Kidney (tissue), 14 donors: ENCODE results near the gene ARHGAP30. TPM values are rescaled to one million over a fixed set of nuclear protein-coding genes. Genes with fewer than 3 reads are reported as not detected.

ENCODE experiments used
- DNase-seq, 5 donors: peaks; one replicate each; pipeline ENCODE4 v3.0.0-alpha.2; 2013 to 2020
- FAIRE-seq: peaks from 2 replicates; lab custom pipeline; 2012; peaks lifted over from hg19 to GRCh38; lab: Jason Lieb, UNC
- H3K27ac ChIP-seq, 2 donors: one replicate each; pipeline ENCODE4 v1.7.0; 2013; ENCODE audit warnings: low read depth in 2 of 2, low read length in 2 of 2, inconsistent platforms in 1 of 2
- H3K27me3 ChIP-seq: one replicate; pipeline ENCODE4 v1.7.1; 2013; ENCODE audit warnings: low read length, inconsistent platforms; ENCODE audit not compliant: control insufficient read depth, insufficient read depth
- H3K36me3 ChIP-seq, 3 donors: one replicate each; pipeline versions ENCODE4 v1.7.0 to v1.7.1; 2013; ENCODE audit warnings: low read length in 3 of 3, control low read depth in 1 of 3, inconsistent platforms in 1 of 3; ENCODE audit not compliant: insufficient read depth in 3 of 3, control insufficient read depth in 2 of 3
- H3K4me1 ChIP-seq, 3 donors: one replicate each; pipeline versions ENCODE4 v1.7.0 to v1.7.1; 2013; ENCODE audit warnings: low read length in 3 of 3, inconsistent platforms in 1 of 3, low read depth in 1 of 3; ENCODE audit not compliant: control insufficient read depth in 2 of 3, insufficient read depth in 2 of 3
- H3K4me3 ChIP-seq, 3 donors: one replicate each; pipeline versions ENCODE4 v1.7.0 to v1.8.1; 2013; ENCODE audit warnings: low read length in 3 of 3, control low read depth in 1 of 3, inconsistent platforms in 1 of 3
- H3K9ac ChIP-seq, 3 donors: one replicate each; pipeline versions ENCODE4 v1.7.0 to v1.7.1; 2013; ENCODE audit warnings: low read length in 3 of 3, control low read depth in 1 of 3, inconsistent platforms in 1 of 3
- H3K9me3 ChIP-seq, 3 donors: one replicate each; pipeline versions ENCODE4 v1.7.0 to v1.7.1; 2013; ENCODE audit warnings: low read length in 3 of 3, control low read depth in 1 of 3, inconsistent platforms in 1 of 3; ENCODE audit not compliant: control insufficient read depth in 2 of 3, insufficient read depth in 1 of 3
- CTCF ChIP-seq: IDR thresholded peaks from 3 replicates; pipeline ENCODE4 v1.5.1; 2012; ENCODE audit warnings: mild to moderate bottlenecking, moderate library complexity, borderline replicate concordance; ENCODE audit not compliant: insufficient read depth; ENCODE audit errors: extremely low read depth
- intact Hi-C: fragments of 100-400 bp; cut with DNase I; formaldehyde crosslinking; loops from one replicate; pipeline ENCODE4 v1.11.1; 2022
- polyA plus RNA-seq: library from polyadenylated mRNA; stranded (reverse); fragments of 350-450 nt; fragmentation: Illumina TruSeq; extraction: RNeasy Lipid Tissue Mini Kit (QIAGEN cat#74804); gene quantifications from one replicate; pipeline ENCODE4 v1.2.3, GENCODE V29; 2014; ENCODE audit warnings: low read depth, low replicate concordance; ENCODE audit not compliant: insufficient read depth
- total RNA-seq: library from RNA; stranded (reverse); fragmentation: NEBNext Ultra II Directional; extraction: Animal tissue kit (Norgen Biotek cat#: 25700); gene quantifications from one replicate; pipeline ENCODE4 v1.2.1, GENCODE V29; 2021
- donor health status: control.
- donor health status: control.
- donor health status: control.
- donor health status: control.
- donor health status: control.
- donor health status: DM: yes; HTN: yes; CAD: no.
- donor health status: Normal renal cell carcinoma (clear cell type).

ARHGAP30 gene
- total and polyA plus RNA-seq, 2 donors from 2014 or later: 1.2 to 21.6 TPM

- no peak for TF ChIP-seq CTCF
These were observed 11.0 kb upstream of the ARHGAP30 start for GRCh38 chr1:161080441-161081405.

GRCh38 chr1:161079436-161080110, 9.9 kb upstream of the ARHGAP30 start:
- H3K4me1 ChIP-seq: peaks cover 0 to 3% (median 0%) of the 10 kb centered on the region in 3 donors
- no peak for DNase-seq

More at GRCh38 chr1:161080441-161081405, 11.0 kb upstream of the ARHGAP30 start:
- no peak overlapping the region for H3K9ac ChIP-seq
- no peaks in the 10 kb centered on the region for H3K27me3 ChIP-seq
- no peak overlapping the region for H3K27ac ChIP-seq
- peaks cover 0 to 3% (median 0%) of the 10 kb centered on the region in 3 donors for H3K4me1 ChIP-seq
- DNase-seq (no peak), FAIRE-seq (no peak)
- intact Hi-C loops: no loop called here
- H3K4me3 ChIP-seq: no peak overlapping the region
- H3K36me3 ChIP-seq: no peaks in the 10 kb centered on the region
- H3K9me3 ChIP-seq: no peaks in the 10 kb centered on the region

GRCh38 chr1:161077426-161077825, 7.7 kb upstream of the ARHGAP30 start:
- H3K4me3 ChIP-seq: no peak overlapping the region
- TF ChIP-seq CTCF: no peak
- H3K36me3 ChIP-seq: peaks cover 0 to 3% (median 0%) of the 10 kb centered on the region in 3 donors
- FAIRE-seq (no peak), DNase-seq (no peak)
- H3K4me1 ChIP-seq: no peaks in the 10 kb centered on the region
- intact Hi-C loops: no loop called here
- no peak overlapping the region for H3K9ac ChIP-seq
- H3K27me3 ChIP-seq: no peaks in the 10 kb centered on the region
- H3K27ac ChIP-seq: no peak overlapping the region
- no peaks in the 10 kb centered on the region for H3K9me3 ChIP-seq

More at GRCh38 chr1:161079436-161080110, 9.9 kb upstream of the ARHGAP30 start:
- peaks cover 0 to 3% (median 0%) of the 10 kb centered on the region in 3 donors for H3K36me3 ChIP-seq
- H3K9me3 ChIP-seq: no peaks in the 10 kb centered on the region
- H3K9ac ChIP-seq: no peak overlapping the region
- no peaks in the 10 kb centered on the region for H3K27me3 ChIP-seq
- TF ChIP-seq CTCF: no peak
- H3K4me3 ChIP-seq: no peak overlapping the region
- H3K27ac ChIP-seq: no peak overlapping the region
- intact Hi-C loops: no loop called here
- FAIRE-seq: no peak
